Measurements from ENCODE around the gene LOXHD1. TPM values are rescaled to one million over a fixed set of nuclear protein-coding genes. Genes with fewer than 3 reads are reported as not detected.
A peak's percentile ranks its signal among the peaks of the same experiment; 100 is the strongest.

The LOXHD1 gene
- 0.62 TPM for total RNA-seq
- long read RNA-seq, partial matches to known transcripts = 0 of 1 reads
- long read RNA-seq, other reads (novel, unspliced or antisense) = 1 of 1 reads

GRCh38 chr18:46657115-46657955, at the start of gene LOXHD1:
TSS of gene LOXHD1 (minus strand) at chr18:46657220. CDS start at chr18:46657033, 187 bp downstream.
- no peak for DNase-seq
- intact Hi-C loops (cut with DNase I) = loop anchor here (5.0 kb wide), 4 partner anchors 100 to 510 kb away; a partner anchor contains a TSS
- ATAC-seq (ENCODE audit: poor library complexity) = no peak

- ATAC-seq (ENCODE audit: poor library complexity) (no peak), DNase-seq (no peak)
- intact Hi-C loops (cut with DNase I) = no loop called here
These were observed 48.5 kb upstream of the LOXHD1 start for GRCh38 chr18:46705521-46705920.

- intact Hi-C loops (cut with DNase I) = no loop called here
- DNase-seq (no peak), ATAC-seq (ENCODE audit: poor library complexity) (no peak)
These were observed 47.8 kb upstream of the LOXHD1 start for GRCh38 chr18:46704816-46705215.

GRCh38 chr18:46704189-46704588, 47.2 kb upstream of the LOXHD1 start:
- intact Hi-C loops (cut with DNase I) = no loop called here
- ATAC-seq (ENCODE audit: poor library complexity) (no peak), DNase-seq (no peak)

- ATAC-seq (ENCODE audit: poor library complexity) = no peak
- DNase-seq = no peak
- intact Hi-C loops (cut with DNase I) = no loop called here
These were observed 45.5 kb upstream of the LOXHD1 start for GRCh38 chr18:46702471-46702870.

- ATAC-seq (ENCODE audit: poor library complexity) (no peak), DNase-seq (no peak)
- intact Hi-C loops (cut with DNase I) = no loop called here
These were observed 43.2 kb upstream of the LOXHD1 start for GRCh38 chr18:46700066-46700824.

- ATAC-seq (ENCODE audit: poor library complexity) (no peak), DNase-seq (no peak)
- intact Hi-C loops (cut with DNase I) = no loop called here
These were observed 39.7 kb upstream of the LOXHD1 start for GRCh38 chr18:46696702-46697101.

- ATAC-seq (ENCODE audit: poor library complexity) = peak; percentile 48
- DNase-seq = no peak
- intact Hi-C loops (cut with DNase I) = no loop called here
These were observed 39.2 kb upstream of the LOXHD1 start for GRCh38 chr18:46696268-46696667.

GRCh38 chr18:46693996-46694395, 37.0 kb upstream of the LOXHD1 start:
- intact Hi-C loops (cut with DNase I) = no loop called here
- ATAC-seq (ENCODE audit: poor library complexity) = no peak
- DNase-seq = no peak

GRCh38 chr18:46688853-46689525, 32.0 kb upstream of the LOXHD1 start:
- intact Hi-C loops (cut with DNase I) = no loop called here
- DNase-seq (peak; percentile 46), ATAC-seq (ENCODE audit: poor library complexity) (peak; percentile 69)

- DNase-seq = no peak
- intact Hi-C loops (cut with DNase I) = no loop called here
- no peak for ATAC-seq (ENCODE audit: poor library complexity)
These were observed 29.2 kb upstream of the LOXHD1 start for GRCh38 chr18:46686186-46686585.

GRCh38 chr18:46683252-46683651, 26.2 kb upstream of the LOXHD1 start:
- ATAC-seq (ENCODE audit: poor library complexity) = no peak
- no peak for DNase-seq
- intact Hi-C loops (cut with DNase I) = no loop called here

GRCh38 chr18:46680784-46681695, 24.0 kb upstream of the LOXHD1 start:
- intact Hi-C loops (cut with DNase I) = no loop called here
- no peak for DNase-seq
- ATAC-seq (ENCODE audit: poor library complexity) = peak; percentile 58

- no peak for DNase-seq
- intact Hi-C loops (cut with DNase I) = no loop called here
- ATAC-seq (ENCODE audit: poor library complexity) = peak; percentile 9
These were observed 23.0 kb upstream of the LOXHD1 start for GRCh38 chr18:46679846-46680598.

- no peak for DNase-seq
- intact Hi-C loops (cut with DNase I) = no loop called here
- no peak for ATAC-seq (ENCODE audit: poor library complexity)
These were observed 21.9 kb upstream of the LOXHD1 start for GRCh38 chr18:46678785-46679399.

GRCh38 chr18:46678041-46678440, 21.0 kb upstream of the LOXHD1 start:
- ATAC-seq (ENCODE audit: poor library complexity) (no peak), DNase-seq (no peak)
- intact Hi-C loops (cut with DNase I) = no loop called here

- no peak for DNase-seq
- intact Hi-C loops (cut with DNase I) = no loop called here
- peak; percentile 52 for ATAC-seq (ENCODE audit: poor library complexity)
These were observed 20.6 kb upstream of the LOXHD1 start for GRCh38 chr18:46677611-46678010.
